ENCODE data around the gene DPYD.

Gene DPYD

GRCh38 chr1:97674517-97674916 is 246.3 kb downstream of the DPYD start:
- Histone ChIP-seq H3K4me3 (ENCODE audit: low read depth, low read length) (no peak overlapping the region), H3K36me3 (no peaks in the 10 kb centered on the region), H3K27me3 (ENCODE audit: insufficient read depth, low read depth, severe bottlenecking) (no peaks in the 10 kb centered on the region), H3K9me3 (ENCODE audit: severe bottlenecking) (no peaks in the 10 kb centered on the region), H3K27ac (no peak overlapping the region)
- DNase-seq: no peak
- TF ChIP-seq CTCF (IDR thresholded peaks at IDR 0.05; ENCODE audit: low read depth, low read length): no peak

GRCh38 chr1:97668945-97669344 is 251.9 kb downstream of the DPYD start:
- Histone ChIP-seq H3K36me3 (no peaks in the 10 kb centered on the region), H3K4me3 (ENCODE audit: low read depth, low read length) (no peak overlapping the region), H3K27me3 (ENCODE audit: insufficient read depth, low read depth, severe bottlenecking) (no peaks in the 10 kb centered on the region), H3K9me3 (ENCODE audit: severe bottlenecking) (no peaks in the 10 kb centered on the region), H3K27ac (no peak overlapping the region)
- peak; percentile 29; the same call in 1 of the 2 replicates for TF ChIP-seq CTCF (IDR thresholded peaks at IDR 0.05; ENCODE audit: low read depth, low read length)
- peak; percentile 11 for DNase-seq

GRCh38 chr1:97660431-97661105 is 260.3 kb downstream of the DPYD start:
- Histone ChIP-seq H3K9me3 (ENCODE audit: severe bottlenecking) (no peaks in the 10 kb centered on the region), H3K36me3 (no peaks in the 10 kb centered on the region), H3K27ac (no peak overlapping the region), H3K4me3 (ENCODE audit: low read depth, low read length) (no peak overlapping the region), H3K27me3 (ENCODE audit: insufficient read depth, low read depth, severe bottlenecking) (no peaks in the 10 kb centered on the region)
- TF ChIP-seq CTCF (IDR thresholded peaks at IDR 0.05; ENCODE audit: low read depth, low read length): no peak
- DNase-seq: no peak

- no peaks in the 10 kb centered on the region for H3K36me3 ChIP-seq
- no peaks in the 10 kb centered on the region for H3K9me3 ChIP-seq (ENCODE audit: severe bottlenecking)
- H3K4me3 ChIP-seq (ENCODE audit: low read depth, low read length): no peak overlapping the region
- H3K27ac ChIP-seq: no peak overlapping the region
- H3K27me3 ChIP-seq (ENCODE audit: insufficient read depth, low read depth, severe bottlenecking): no peaks in the 10 kb centered on the region
- DNase-seq: no peak
- no peak for TF ChIP-seq CTCF (IDR thresholded peaks at IDR 0.05; ENCODE audit: low read depth, low read length)
Observed at GRCh38 chr1:97654876-97655585, 265.8 kb downstream of the DPYD start.

DNA sequence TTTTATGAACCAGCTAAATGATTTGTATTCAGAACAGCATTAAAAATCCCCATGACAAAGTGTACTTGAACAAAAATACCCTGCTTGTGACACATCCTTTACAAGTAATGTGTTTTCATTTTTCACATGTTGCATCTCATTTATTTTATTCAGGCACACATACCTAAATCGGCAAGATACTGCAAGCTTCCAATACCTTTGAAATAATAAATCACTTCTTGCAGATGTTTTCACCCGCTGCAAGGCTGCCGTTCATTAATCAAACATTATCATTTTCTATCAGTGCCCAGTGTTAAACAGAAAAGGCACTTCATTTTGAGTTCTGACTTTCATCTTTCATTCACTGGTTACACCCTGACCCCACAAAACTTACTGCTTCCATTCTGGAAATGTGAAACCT is 269.6 kb downstream of the DPYD start:
- no peak for TF ChIP-seq CTCF (IDR thresholded peaks at IDR 0.05; ENCODE audit: low read depth, low read length)
- no peak overlapping the region for H3K4me3 ChIP-seq (ENCODE audit: low read depth, low read length)
- no peak overlapping the region for H3K27ac ChIP-seq
- no peak for DNase-seq
- H3K9me3 ChIP-seq (ENCODE audit: severe bottlenecking): no peaks in the 10 kb centered on the region
- no peaks in the 10 kb centered on the region for H3K36me3 ChIP-seq
- H3K27me3 ChIP-seq (ENCODE audit: insufficient read depth, low read depth, severe bottlenecking): no peaks in the 10 kb centered on the region
